HG02852 (cell line): ENCODE data around the gene CCDC200.
A peak's percentile ranks its signal among the peaks of the same experiment; 100 is the strongest.
"Not testable (repeated sequence)": the region's sequence is repeated elsewhere in the genome, so short reads cannot be mapped to it uniquely, and the experiment has no call there.

Experiments used
- ATAC-seq: cut with Tn5 transposase; IDR thresholded peaks from one replicate; pipeline ENCODE4 v1.9.1; 2021; ENCODE audit warnings: mild to moderate bottlenecking, moderate library complexity; ENCODE audit not compliant: unreplicated experiment

Gene CCDC200

DNA sequence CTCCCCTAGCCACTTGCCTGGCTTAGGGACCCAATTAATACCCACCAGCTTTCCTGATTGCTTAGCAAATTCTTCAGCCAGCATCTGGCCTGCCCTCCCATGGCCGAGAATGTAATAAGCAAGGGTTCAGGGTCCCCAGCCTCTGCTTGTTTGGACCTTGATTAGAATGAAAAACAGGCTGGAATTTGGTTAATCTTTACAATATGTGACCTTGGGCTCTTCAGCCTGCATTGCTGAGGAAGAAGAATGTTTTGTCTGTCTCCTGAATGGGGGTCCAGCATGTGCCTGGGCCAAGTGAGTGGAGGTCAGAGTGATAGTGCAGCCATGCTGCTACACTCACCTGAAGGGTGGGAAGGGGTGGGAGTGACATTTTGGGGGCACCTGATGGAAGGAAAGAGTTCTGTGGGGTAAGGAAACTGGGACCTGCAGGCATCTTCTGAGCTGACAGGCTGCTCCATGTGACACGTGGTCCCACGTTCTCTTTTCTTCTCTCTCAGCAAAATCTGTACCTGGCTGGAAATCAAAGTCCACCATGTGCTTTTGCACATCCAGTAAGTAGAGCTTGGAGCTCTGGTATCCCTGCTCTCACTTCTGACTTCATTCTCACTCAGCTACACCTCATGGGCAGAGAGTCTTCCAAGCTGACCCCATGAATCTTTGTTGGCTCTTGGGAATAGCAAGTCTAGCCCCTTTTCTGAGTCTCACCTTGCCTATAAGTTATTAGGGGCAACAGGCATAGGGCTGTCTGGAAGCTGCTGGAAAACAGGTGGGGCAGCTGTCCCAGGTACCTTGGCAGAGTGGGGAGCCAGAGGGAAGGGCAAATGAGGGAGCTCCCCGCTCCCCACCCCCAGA is 11.4 kb downstream of the CCDC200 start:
- ATAC-seq = no peak

DNA sequence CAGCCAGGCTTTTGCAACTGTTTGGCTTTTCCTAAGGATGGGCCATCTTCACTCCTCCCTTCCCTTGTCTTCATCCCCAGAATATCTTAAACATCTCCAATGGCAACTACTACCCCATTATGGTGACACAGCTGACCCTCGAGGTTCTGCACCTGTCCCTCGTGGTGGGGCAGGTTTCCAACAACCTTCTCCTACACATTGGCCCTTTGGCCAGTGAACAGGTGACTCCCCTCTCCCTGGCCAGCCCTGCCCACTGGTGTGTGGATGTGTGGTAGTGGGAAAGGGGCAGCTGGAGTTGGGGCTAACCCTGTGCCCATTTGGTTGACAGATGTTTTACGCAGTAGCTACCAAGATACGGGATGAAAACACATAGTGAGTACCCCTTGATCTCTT is 12.1 kb downstream of the CCDC200 start:
- ATAC-seq = no peak

DNA sequence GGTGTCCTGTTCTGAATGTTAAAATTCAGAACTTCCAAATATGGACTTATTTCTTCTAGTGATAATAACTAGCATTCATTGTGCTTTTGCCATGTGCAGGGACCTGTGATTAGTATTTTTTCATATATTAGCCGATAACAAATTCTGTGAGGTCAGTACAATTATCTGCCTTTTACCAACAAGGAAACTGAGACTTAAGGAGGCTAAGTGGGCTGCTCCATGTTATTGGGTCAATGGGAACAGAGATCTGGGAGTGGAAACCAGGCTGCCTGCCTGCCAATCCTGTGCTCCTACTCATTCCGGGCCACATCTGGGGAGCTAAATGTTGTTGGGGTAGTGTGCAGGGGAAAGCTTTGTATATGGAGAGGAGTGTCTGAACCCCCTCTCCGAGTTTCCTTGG is 13.1 kb downstream of the CCDC200 start:
- no peak for ATAC-seq

DNA sequence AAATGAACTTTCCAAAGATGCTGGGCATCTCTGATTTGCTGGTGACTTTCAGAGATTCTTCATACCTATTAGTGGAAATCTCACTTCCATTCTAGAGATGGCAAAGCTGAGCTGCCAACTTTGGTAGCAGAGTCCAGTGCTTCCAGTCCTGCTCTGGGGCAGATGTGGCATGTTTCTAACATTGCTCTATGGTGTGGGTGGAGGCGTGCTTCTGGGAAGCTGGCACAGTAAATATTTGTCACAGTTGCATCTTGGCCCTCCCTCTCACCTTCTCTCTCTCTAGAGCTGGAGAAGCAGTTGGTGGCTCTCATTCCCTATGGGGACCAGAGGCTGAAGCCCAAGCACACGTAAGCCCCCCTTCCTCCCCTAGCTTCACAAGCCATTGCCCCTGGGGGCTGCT is 14.9 kb downstream of the CCDC200 start:
- ATAC-seq = no peak

DNA sequence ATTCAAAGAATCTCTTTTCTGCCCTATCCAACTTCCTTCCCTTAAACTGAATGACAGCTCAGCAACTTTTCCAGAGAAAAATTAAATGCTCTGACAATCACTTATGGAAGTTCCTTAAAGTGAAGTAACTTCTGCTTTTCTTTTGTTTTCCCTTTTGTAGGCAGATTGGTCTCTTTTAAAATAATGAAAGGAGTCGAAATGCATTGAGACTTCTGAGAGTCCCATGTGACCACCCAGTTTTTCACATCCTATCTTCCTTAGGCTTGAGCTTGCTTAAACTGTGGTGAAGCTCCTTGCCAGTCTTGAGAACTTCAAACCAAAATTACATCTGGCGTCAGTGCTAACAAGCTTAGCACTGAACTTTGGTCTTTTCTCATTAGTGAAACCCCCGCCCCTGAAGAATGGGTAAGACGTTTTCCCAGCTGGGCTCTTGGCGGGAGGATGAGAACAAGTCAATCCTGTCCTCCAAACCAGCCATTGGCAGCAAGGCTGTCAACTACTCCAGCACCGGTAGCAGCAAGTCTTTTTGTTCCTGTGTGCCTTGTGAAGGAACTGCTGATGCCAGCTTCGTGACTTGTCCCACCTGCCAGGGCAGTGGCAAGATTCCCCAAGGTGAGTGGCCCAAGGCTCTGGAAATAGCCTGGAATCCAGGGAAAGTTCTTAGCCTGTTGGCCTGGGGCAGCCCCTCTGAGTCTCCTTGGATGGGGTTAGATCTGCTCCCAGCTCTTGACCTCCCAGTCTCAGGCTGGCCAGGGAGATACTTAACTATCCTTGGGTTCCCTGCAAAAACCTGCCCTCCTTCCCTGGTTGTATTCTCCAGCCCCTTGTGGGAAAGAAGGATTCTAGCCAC is 15.6 kb downstream of the CCDC200 start:
- ATAC-seq = no peak

DNA sequence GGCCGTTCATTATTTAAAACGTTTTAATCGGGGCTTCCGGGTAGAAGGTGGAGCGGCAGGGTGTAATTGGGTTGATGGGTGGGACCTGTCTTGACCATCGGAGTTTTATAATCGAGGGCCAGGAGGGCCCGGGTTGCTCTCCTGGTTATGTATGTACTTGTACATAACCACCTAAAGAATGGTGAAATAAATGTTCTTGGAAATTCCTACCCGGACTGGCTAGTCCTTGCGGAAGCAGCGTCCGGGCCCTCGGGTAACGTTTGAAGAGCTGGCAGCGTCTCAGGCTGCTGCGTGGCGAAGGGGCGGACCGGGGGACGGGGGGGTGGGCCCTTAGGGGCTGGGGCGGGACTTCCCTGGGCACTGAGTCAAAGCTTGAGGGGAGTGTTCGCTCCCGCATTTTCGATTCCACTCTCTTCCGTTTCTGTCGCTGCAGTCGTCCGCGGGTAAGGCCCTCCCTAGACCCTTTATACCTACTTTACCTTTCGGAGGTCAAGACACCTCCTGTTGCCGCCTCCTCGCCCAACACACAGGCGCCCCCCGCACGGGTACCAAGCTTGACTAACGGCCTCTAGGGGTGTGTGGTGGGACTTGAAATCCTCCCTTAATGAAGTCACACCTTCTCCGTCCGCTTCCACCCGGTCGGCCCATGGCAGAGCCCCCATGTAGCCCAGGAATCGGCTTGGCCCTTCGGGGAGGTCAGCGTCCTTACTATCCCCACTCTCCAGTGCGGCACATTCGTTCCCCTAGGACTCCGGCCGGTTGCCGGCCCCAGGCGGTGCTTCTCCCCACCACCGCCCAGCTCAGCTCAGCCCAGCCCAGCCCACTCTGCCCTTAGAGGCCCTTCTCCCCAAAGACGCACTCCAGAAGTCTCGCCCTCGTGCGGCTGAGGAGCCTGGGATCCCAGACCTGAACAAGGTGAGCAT is 16.7 kb downstream of the CCDC200 start, which contains the start of gene TMEM106A:
Gene TMEM106A (plus strand): TSS at position 396 of the 923 bp plus-strand sequence. CDS start 1,167 bp downstream, outside the sequence.
- peak; percentile 72 for ATAC-seq

DNA sequence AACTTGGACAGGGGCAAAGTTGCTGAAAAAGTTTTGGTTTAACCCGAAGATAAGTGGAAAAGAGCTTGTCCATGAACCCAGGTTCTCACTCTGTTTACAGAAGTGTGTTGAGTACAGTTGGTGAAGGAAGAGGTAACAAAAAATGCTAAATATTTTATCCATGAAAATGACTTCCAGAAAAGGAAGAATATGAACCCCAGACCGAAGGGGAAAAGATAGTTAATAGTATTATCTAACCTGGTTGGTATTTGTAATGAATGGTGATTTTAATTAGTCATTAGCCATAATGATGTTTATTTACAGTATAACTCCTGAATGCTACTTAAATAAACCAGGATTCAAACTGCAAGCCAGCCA is 17.3 kb downstream of the CCDC200 start:
- ATAC-seq = no peak

DNA sequence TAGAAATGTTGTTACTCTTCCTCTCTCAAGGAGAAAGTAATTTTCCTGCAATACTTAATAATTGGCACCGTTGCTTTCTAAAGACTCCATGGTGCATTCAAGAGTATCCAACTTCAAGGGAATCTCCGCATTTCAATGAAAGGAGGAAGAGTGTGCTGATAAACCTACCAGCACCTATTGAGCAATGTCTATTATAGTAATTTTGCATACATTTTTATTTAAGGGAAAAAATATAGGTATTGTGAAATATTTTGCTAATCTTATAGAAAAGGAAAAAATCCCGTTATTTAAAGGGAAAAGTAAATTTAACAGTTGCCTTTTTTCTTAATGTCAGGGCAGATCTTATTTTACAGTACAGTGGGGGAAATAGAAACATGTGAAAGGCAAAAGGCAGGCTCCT is 17.8 kb downstream of the CCDC200 start:
- no peak for ATAC-seq

DNA sequence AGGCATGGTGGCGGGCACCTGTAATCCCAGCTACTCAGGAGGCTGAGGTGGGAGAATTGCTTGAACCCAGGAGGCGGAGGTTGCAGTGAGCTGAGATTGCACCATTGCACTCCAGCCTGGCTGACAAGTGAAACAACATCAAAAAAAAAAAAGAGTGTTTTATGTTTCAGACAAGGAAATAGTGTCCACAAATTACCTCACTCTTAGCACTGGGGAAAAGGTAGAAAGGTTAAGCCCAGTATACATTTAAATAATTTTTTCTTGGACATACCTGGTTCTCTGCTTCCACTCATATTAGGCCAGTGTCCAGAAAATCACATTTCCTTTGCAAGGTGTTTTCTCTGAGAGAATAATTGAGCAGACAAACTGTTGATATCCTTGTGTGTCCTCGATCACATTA is 25.4 kb downstream of the CCDC200 start:
- ATAC-seq = not testable (repeated sequence)

DNA sequence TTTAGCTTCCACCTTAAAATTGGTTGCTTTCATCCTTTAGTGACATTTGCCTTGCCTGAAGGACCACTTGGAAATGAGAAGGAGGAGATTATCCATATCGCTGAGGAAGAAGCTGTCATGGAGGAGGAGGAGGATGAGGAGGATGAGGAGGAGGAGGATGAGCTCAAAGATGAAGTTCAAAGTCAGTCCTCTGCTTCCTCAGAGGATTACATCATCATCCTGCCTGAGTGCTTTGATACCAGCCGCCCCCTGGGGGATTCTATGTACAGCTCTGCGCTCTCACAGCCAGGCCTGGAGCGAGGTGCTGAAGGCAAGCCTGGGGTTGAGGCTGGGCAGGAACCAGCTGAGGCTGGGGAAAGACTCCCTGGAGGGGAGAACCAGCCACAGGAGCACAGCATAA is 28.3 kb downstream of the CCDC200 start:
- no peak for ATAC-seq

DNA sequence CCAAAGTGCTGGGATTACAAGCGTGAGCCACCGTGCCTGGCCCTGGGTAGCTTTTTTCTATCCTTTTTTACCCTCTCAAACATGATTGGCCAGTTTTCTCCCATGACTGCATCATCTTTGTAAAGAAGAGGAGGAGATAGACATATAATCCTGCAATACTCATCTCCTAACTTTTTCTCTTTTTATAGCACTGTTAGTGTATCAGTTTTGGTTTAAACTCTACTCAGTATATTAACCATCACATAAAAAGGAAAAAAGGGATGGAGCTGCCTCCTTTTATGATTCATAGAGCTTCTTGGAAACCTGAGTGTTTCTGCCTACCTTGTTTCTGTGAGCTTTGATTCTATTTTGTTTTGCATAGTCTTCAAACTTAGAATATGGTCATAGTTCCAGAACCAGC is 28.8 kb downstream of the CCDC200 start:
- no peak for ATAC-seq

DNA sequence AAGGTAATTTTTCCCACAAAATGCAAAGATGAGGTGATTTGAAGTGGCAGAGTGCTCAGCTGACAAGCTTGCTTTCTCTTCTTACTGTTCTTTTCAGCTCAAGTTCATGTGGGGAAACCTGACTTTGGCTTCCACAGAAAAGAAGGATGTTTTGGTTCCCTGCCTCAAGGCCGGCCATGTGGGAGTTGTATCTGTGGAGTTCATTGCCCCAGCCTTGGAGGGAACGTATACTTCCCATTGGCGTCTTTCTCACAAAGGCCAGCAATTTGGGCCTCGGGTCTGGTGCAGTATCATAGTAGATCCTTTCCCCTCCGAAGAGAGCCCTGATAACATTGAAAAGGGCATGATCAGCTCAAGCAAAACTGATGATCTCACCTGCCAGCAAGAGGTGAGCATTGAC is 35.2 kb downstream of the CCDC200 start:
- ATAC-seq = no peak

DNA sequence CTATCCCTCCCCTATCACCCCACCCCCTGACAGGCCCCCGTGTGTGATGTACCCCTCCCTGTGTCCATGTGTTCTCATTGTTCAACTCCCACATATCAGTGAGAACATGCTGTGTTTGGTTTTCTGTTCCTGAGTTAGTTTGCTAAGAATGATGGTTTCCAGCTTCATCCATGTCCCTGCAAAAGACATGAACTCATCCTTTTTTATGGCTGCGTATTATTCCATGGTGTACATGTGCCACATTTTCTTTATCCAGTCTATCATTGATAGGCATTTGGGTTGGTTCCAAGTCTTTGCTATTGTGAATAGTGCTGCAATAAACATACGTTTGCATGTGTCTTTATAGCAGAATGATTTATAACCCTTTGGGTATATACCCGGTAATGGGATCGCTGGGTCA is 41.8 kb downstream of the CCDC200 start:
- ATAC-seq = not testable (repeated sequence)

DNA sequence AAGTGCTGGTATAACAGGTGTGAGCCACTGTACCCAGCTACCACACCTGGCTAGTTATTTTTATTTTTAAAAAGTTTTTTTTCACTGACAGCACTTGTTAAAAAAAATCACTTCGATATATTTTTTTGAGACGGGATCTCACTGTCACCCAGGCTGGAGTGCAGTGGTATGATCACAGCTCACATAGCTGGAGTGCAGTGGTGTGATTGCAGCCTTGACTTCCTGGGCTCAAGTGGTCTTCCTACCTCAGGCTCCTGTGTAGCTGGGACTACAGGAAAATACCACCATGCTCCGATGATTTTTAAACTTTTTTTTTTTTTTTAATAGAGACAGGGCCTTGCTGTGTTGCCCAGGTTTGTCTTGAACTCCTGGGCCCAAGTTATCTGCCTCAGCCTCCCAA is 44.5 kb downstream of the CCDC200 start:
- no peak for ATAC-seq

DNA sequence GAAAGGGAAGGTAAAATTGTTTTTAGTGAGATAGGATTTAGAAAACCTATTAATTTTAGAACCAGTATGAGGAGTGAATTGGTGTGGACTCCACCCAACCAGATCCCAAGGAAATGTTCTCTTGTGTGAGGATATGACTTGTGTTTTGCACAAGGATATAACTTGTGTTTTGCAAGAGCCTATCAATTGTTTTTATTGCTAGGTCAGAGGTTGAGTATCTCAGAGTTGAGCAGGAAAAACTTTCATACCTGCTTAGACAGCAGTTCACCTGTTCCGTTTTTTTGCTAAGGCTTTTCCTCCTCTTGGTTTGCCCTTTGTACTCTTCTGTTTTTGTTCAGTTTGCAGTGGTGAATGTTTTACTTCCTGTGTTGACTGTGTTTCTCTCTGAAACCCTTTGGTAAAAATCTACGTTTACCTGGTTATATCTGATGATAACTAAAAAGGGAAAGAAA is 52.3 kb downstream of the CCDC200 start:
- ATAC-seq = no peak

DNA sequence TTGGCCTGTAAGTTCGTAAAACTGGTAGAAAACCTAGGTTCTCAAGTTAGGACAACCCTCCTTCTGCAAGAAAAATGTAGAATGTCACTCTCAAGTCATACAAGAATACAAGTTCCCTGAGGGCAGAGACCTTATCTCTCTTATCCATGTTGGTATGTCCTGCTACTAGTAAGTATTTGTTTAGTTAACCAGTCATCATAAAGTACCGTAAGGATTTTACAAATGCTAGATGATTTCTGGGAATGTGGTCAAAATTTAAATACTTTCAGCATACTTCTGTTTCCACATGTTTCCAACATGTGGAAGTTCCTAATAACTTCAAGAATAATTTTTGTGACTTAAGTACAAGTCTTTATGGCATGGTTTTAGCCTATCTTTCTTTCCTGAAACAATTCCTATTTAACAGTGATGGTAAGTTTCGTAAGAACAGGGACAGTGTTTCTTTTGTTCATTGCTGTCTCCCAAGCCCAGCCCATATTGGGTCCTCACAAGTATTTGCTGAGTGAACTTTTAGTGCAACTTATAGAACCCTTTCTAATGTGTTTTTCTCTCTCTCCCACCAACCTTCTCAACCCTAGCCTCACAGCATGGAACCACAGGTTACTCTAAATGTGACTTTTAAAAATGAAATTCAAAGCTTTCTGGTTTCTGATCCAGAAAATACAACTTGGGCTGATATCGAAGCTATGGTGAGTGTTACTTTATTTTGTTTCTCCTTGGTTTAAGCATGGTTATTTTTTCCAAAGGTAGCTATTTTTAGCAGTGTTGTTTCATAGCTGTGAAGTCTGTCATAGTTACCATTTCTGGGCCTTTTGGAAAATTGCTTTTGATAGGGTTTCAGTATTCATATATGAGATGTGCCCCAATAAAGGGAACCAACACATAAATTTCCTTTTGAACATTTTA is 53.0 kb downstream of the CCDC200 start:
- no peak for ATAC-seq

DNA sequence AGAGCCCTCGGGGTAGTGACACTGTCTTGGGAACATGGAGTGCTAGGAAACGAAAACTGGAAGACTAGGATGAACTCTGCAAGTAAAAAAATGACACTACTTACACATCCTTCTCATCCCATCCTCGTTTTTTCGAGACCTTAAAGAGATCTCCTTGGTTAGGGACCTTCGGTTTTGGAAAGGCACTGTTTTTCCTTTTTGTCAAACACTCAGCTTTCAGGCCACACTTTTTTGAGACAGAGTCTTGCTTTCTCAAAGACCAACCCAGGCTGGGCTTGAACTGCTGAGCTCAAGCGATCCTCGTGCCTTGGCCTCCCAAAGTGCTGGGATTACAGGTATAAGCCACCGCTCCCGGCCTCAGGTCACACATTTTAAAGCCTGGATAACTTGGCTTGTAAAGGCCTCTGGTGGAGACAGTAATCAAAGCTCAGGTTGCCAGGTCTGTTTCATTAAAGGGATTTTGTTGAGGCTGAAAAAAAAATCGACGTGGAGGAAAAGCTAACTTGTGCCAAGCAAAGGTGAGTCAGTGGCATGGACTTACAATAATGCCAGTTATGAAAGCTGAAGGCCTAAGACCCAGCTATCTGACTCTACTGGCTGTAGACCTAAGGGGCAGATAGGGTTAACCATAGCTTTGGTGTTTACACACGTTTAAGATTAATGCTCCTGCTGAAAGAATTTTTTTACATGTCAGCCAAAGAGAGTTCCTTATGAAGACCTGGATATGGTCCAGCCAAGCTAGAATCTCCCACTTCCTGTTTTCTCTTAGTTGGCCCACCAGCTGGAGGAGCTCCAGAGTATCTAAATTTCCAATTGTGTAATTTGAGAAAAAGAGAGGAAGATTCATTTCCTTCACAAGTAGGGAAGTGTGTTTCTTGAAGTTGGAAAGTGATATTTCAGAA is 56.6 kb downstream of the CCDC200 start:
- no peak for ATAC-seq
